ENCODE results near the gene CALN1.

CALN1 gene

GRCh38 chr7:72445075-72445474, 32.9 kb upstream of the CALN1 start:
- H3K9me3 ChIP-seq = no peaks in the 10 kb centered on the region
- DNase-seq = no peak
- TF ChIP-seq CTCF (IDR thresholded peaks at IDR 0.05; ENCODE audit: low read depth, low read length) = no peak
- peaks cover 10% of the 10 kb centered on the region for H3K27me3 ChIP-seq
- no peaks in the 10 kb centered on the region for H3K36me3 ChIP-seq
- no peaks in the 10 kb centered on the region for H3K4me1 ChIP-seq
- no peak overlapping the region for H3K4me3 ChIP-seq (ENCODE audit: low read depth, low read length)

- Histone ChIP-seq H3K9me3 (no peaks in the 10 kb centered on the region), H3K4me3 (ENCODE audit: low read depth, low read length) (no peak overlapping the region), H3K36me3 (no peaks in the 10 kb centered on the region), H3K4me1 (no peaks in the 10 kb centered on the region), H3K27me3 (peaks cover 10% of the 10 kb centered on the region)
- TF ChIP-seq CTCF (IDR thresholded peaks at IDR 0.05; ENCODE audit: low read depth, low read length) = no peak
- no peak for DNase-seq
Measured at GRCh38 chr7:72444026-72444776, 32.1 kb upstream of the CALN1 start.

DNA sequence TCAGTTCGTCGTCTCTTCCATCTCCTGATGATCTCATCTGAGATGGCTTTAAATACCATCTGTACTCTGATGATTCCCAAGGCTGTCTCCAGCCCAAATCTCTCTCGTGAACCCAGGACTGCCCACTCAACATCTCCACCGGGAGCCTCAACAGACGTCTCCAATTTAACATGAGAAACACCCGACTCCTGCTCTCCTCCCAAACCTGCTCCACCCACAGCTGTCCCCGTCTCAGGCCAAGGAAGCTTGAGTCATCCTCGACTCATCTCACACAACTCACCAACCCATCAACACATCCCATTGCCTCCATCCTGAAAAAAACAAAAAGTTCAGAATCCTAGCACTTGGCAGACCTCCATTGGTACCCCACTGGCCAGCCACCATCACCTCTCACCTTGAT, 29.7 kb upstream of the CALN1 start:
- no peak for TF ChIP-seq CTCF (IDR thresholded peaks at IDR 0.05; ENCODE audit: low read depth, low read length)
- Histone ChIP-seq H3K4me3 (ENCODE audit: low read depth, low read length) (no peak overlapping the region), H3K4me1 (no peaks in the 10 kb centered on the region), H3K9me3 (no peaks in the 10 kb centered on the region), H3K36me3 (no peaks in the 10 kb centered on the region), H3K27me3 (no peaks in the 10 kb centered on the region; the same call in none of the 2 replicates)
- no peak for DNase-seq

GRCh38 chr7:72438491-72438890, 26.4 kb upstream of the CALN1 start:
- Histone ChIP-seq H3K27me3 (no peaks in the 10 kb centered on the region), H3K9me3 (no peaks in the 10 kb centered on the region), H3K4me3 (ENCODE audit: low read depth, low read length) (no peak overlapping the region), H3K36me3 (no peaks in the 10 kb centered on the region), H3K4me1 (peaks cover 12% of the 10 kb centered on the region)
- no peak for TF ChIP-seq CTCF (IDR thresholded peaks at IDR 0.05; ENCODE audit: low read depth, low read length)
- no peak for DNase-seq

GRCh38 chr7:72437610-72438009, 25.5 kb upstream of the CALN1 start:
- no peak overlapping the region for H3K4me3 ChIP-seq (ENCODE audit: low read depth, low read length)
- no peak for TF ChIP-seq CTCF (IDR thresholded peaks at IDR 0.05; ENCODE audit: low read depth, low read length)
- no peak for DNase-seq
- no peaks in the 10 kb centered on the region for H3K36me3 ChIP-seq
- no peaks in the 10 kb centered on the region for H3K27me3 ChIP-seq
- peaks cover 21% of the 10 kb centered on the region for H3K4me1 ChIP-seq
- H3K9me3 ChIP-seq = no peaks in the 10 kb centered on the region

DNA sequence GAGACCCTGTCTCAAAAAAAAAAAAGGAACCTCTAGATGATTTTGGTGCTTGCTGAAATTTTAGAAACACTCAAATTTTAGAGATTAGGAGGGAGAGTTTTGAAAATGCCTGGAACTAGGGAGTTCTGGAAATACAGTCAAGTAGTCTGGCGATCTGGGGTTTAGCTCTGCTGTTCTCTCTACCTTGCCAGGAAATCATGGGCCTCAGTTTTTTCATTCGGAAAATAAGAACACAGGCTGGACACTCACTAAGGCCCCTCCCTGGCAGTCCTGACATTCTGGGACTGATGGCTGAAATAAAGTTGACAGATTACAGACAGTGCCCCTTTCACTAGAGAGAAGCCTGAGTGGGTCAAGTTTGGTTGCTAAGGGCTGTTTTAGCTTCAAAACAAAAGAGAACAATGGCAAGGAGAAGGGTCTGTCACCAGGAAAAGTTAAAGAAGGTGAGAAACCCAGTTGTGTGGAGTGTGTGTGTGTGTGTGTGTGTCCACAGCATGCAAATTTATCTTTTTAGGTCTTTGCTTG, 25.0 kb upstream of the CALN1 start:
- no peaks in the 10 kb centered on the region for H3K27me3 ChIP-seq
- H3K36me3 ChIP-seq = no peaks in the 10 kb centered on the region
- TF ChIP-seq CTCF (IDR thresholded peaks at IDR 0.05; ENCODE audit: low read depth, low read length) = no peak
- peaks cover 25% of the 10 kb centered on the region for H3K4me1 ChIP-seq
- H3K9me3 ChIP-seq = no peaks in the 10 kb centered on the region
- DNase-seq = no peak
- no peak overlapping the region for H3K4me3 ChIP-seq (ENCODE audit: low read depth, low read length)
